NCI-H2029 treated with DMSO at 0.1 percent for 48 hours (cell line): ENCODE data around the gene CBLN3.

Experiments used
- DNase-seq: peaks from one replicate; lab custom pipeline; 2025; lab: John Stamatoyannopoulos, UW

Gene CBLN3

GRCh38 chr14:24439257-24439656, 9.8 kb upstream of the CBLN3 start:
- DNase-seq = no peak

- DNase-seq = no peak
These were observed 9.0 kb upstream of the CBLN3 start for GRCh38 chr14:24438223-24439097.

GRCh38 chr14:24437736-24438067, 8.2 kb upstream of the CBLN3 start:
- no peak for DNase-seq

- DNase-seq = no peak
These were observed 7.7 kb upstream of the CBLN3 start for GRCh38 chr14:24437020-24437735.

GRCh38 chr14:24436355-24437019, 7.0 kb upstream of the CBLN3 start:
- DNase-seq = peak; percentile 46

DNA sequence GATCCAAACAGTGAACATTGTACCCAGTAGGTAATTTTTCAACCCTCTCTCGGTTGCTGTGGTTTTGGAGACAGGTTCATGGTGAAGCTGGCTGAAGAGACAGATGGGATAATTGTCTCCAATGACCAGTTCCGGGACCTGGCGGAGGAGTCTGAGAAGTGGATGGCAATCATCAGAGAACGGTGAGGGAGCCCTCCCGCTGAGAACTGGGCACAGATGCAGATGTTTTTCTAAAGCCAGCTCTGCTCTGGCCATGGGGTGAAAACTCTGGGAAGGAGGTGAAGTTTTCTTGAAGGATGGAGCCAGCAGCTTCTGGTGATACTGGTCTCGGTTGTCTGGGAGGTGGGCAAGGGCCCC, 6.5 kb upstream of the CBLN3 start:
- DNase-seq = no peak

DNA sequence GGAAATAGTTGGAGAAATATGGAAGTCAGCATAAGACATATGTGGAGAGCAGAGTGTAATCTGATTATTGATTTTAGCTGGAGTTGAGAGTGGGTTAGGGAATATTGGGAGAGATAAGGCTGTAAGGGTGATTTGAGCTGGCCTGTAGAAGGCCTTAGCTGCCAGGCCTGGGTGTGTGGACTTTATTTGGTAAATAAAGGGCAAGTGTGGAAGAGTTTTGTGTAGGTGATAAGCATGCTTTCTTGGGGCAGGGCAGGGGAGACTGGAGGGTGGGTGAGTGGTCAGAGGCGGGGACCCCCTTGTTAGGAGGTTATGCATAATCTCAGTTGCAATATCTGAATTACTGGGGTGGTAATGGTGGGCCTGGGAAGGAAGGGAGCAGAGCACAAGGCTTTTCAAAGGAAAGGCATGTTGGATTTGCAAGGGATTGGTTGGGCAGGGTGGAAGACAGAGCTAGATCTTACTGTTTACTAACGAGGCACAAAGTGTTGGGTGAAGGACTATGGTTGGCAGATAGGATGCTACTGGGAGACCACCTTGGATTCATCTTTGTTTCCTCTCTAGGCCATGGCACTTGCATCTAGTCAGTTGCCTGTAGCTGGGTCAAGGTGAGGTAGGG, 5.8 kb upstream of the CBLN3 start:
- DNase-seq = no peak

- no peak for DNase-seq
These were observed 5.2 kb upstream of the CBLN3 start for GRCh38 chr14:24434676-24435075.

GRCh38 chr14:24434036-24434435, 4.6 kb upstream of the CBLN3 start:
- DNase-seq = no peak

GRCh38 chr14:24432259-24433131, 3.0 kb upstream of the CBLN3 start:
- no peak for DNase-seq

- peak; percentile 82 for DNase-seq
These were observed 2.2 kb upstream of the CBLN3 start for GRCh38 chr14:24431569-24432258.

- no peak for DNase-seq
These were observed 1.5 kb upstream of the CBLN3 start for GRCh38 chr14:24430682-24431568.

DNA sequence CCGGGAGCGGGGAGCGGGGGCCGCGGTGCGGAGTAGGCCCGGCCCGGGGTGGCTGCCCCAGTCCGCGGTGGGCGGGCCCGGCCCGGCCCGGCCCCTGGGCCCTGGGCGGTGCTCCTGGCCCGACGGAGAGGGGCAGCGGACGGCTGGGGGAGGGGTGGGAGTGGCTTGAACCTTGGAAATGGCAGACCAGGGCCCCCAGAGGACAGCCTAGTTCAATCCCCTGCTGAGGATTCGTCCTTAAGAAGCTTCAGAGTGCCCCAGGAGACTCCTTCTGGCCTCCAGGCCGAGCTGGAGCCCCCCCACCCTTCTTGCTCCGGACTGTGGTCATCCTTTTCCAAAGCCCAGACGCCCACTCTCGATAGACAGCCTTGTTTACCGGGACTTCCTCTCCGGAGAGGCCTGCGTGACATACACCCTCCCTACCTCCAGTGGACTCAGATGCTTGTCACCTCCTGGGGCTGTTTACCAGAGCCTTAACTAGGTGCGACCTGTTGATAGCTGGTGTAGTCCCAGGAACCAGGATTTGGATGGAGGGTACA, 744 bp upstream of the CBLN3 start:
- DNase-seq = no peak

- no peak for DNase-seq
These were observed 657 bp downstream of the CBLN3 start for GRCh38 chr14:24428628-24429394.

DNA sequence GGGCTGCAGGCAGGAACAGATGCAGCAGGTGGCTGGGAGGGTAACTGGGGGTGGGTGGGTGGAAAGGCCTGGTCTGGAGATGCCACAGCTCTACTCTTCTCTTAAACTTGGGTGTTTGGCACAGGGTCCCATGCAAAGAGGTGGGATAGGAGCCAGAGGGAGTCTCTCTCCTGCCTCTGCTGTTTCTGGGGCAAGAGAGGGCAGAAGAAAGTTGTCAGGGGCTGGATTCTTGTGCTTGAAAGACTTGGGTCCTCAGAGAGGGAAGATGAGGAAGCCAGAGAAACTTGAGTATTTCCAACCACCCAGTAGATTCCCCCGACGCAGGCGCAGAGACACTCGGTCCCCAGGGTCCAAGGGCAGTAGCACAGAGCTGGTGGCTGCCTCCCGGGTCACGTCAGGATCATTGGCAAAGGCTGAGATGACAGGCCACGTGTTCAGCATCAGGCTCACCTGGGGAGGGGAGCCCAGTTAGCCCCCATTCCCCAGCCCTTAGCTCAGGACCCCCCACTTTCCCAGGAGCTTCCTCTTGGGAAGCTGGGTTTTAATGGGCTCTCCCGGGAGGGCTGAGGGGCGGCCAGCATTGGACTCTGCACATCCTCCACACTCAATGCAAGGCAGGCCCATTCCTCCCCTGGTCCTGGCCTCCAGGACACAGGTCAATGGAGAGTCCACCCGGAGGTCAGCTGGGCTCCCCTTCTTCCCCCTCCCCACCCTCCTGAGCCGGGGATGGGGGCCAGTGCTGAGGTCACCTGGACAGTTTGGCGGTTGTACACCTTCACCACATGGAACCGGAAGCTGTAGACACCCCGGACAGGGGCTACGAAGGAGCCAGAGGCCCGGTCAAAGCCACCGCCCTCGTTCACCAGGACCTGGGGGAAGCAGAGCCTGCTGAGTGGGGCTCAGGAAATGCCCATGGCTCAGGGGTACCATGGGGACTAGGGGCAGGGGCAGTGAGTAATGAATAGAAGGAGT, 1.6 kb downstream of the CBLN3 start:
- DNase-seq = no peak

DNA sequence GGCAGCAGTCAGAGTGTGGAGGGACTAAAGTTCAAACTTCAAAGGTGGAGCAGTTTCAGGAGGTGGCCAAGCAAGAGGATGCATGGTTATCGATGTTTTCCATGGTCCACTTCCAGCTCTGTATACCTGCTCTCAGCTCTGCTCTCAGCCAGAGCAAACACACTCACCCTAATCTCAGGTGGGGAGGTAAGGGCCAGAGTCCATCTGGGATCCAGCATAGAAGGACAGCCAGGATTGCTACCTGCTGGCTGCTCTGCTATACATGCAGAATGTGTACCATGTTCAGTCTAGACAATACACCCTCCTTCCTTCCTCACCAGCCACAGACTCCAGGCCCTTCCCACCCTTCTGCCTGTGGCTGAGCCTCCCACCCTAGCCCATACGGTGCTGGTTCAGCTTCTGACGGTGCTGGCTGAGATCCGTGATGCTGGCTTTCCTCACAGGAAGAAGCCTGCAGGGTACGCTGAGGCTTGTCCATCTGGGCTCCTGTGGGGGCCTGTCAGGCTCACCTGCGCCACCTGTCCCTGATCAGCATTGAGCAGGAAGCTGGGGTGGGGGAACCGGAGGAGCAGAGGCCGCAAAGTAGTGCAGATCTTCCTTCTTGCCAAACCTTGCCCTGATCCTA, 2.4 kb downstream of the CBLN3 start:
- DNase-seq = no peak
